ENCODE measurements around the gene TNIK. TPM values are rescaled to one million over a fixed set of nuclear protein-coding genes. Genes with fewer than 3 reads are reported as not detected.
A peak's percentile ranks its signal among the peaks of the same experiment; 100 is the strongest.

TNIK gene
- total and polyA plus RNA-seq, 2 of the 13 experiments (the other 11 are each of a cell fraction or from before 2014, with no cell fraction given) = 0.15 to 0.22 TPM

DNA sequence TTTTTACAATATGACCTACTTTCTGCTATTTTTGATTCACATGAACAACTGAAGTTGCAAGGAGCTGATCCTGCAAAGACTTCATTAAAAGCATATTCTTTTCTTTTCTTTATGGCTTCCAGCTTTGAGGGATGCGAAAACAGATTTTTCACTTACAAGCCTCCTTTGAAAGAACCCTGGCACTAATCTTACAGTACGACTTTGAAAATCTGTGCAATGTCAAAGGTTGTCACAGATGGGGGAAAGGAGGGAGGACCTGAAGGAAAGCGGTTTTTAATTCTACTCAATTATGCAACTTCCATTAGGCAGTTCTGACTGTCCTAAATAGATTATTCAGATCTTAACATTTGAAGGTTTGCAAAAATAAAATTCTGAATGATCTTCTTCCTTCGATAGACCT is 130.5 kb downstream of the TNIK start (continued):
- TF ChIP-seq, protein P1, sequence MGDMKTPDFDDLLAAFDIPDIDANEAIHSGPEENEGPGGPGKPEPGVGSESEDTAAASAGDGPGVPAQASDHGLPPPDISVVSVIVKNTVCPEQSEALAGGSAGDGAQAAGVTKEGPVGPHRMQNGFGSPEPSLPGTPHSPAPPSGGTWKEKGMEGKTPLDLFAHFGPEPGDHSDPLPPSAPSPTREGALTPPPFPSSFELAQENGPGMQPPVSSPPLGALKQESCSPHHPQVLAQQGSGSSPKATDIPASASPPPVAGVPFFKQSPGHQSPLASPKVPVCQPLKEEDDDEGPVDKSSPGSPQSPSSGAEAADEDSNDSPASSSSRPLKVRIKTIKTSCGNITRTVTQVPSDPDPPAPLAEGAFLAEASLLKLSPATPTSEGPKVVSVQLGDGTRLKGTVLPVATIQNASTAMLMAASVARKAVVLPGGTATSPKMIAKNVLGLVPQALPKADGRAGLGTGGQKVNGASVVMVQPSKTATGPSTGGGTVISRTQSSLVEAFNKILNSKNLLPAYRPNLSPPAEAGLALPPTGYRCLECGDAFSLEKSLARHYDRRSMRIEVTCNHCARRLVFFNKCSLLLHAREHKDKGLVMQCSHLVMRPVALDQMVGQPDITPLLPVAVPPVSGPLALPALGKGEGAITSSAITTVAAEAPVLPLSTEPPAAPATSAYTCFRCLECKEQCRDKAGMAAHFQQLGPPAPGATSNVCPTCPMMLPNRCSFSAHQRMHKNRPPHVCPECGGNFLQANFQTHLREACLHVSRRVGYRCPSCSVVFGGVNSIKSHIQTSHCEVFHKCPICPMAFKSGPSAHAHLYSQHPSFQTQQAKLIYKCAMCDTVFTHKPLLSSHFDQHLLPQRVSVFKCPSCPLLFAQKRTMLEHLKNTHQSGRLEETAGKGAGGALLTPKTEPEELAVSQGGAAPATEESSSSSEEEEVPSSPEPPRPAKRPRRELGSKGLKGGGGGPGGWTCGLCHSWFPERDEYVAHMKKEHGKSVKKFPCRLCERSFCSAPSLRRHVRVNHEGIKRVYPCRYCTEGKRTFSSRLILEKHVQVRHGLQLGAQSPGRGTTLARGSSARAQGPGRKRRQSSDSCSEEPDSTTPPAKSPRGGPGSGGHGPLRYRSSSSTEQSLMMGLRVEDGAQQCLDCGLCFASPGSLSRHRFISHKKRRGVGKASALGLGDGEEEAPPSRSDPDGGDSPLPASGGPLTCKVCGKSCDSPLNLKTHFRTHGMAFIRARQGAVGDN (CRISPR knock-in tag; IDR thresholded peaks at IDR 0.05) = no peak

DNA sequence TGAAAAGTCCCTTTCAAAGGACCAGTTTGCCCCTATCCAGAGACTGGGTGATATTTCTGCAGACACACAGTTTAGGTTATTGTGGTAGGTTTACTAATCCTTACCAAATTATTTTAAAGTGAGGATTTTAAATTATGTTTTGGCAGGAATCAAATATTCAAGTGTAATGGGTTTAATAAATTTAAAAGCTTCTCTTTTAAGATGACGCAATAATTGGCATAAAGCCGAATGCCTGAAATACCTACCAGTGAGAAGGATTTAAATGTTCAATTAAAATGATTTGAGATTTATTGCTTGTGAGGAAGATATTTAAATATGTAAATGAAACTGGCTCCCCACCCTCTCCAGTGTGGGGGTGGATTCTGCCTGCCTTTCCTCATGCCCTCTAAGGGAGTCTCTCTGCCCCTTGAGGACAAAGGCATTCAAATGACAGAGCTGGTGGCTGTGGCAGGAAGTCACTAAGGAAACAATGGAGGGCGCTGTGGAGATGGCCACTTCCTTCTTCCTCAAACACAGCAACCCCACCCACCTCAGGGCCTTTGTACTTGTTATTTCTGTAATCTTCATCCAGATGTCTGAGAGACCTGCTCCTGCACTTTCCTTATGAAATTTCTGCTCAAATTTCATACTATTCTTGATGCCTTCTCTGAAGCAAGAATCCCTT is 131.7 kb downstream of the TNIK start:
- Histone ChIP-seq H3K9ac (ENCODE audit: insufficient read depth, low read depth, low read length) (no peak overlapping the region), H3K27me3 (ENCODE audit: control insufficient read depth in 1 of 2, insufficient read depth in 2 of 2, low read length in 2 of 2) (no peaks in the 10 kb centered on the region; a peak in 1 of 5 replicates), H3K4me3 (replicated peaks in 1 of 3; ENCODE audit: insufficient read depth in 1 of 3, low read depth in 2 of 3, low read length in 3 of 3) (no peak overlapping the region), H3K4me2 (ENCODE audit: low read depth, low read length) (no peak overlapping the region), H3K36me3 (replicated peaks in 1 of 2; ENCODE audit: control insufficient read depth in 1 of 2, insufficient read depth in 2 of 2, low read length in 2 of 2) (no peaks in the 10 kb centered on the region), H3K9me3 (ENCODE audit: low read length) (no peaks in the 10 kb centered on the region), H3K79me2 (ENCODE audit: insufficient read depth, low read length) (no peaks in the 10 kb centered on the region), H4K20me1 (ENCODE audit: insufficient read depth, low read length) (no peaks in the 10 kb centered on the region), H3K4me1 (ENCODE audit: insufficient read depth, low read length) (no peaks in the 10 kb centered on the region), H2AFZ (ENCODE audit: low read length) (no peak overlapping the region), H3K27ac (ENCODE audit: extremely low read length, insufficient read depth, low read length) (no peak overlapping the region)
- DNase-seq (ENCODE audit: low spot score) (peak; percentile 4), ATAC-seq (peak; percentile 41; the same call in 1 of the 3 replicates), FAIRE-seq (no peak)
- intact Hi-C loops (cut with micrococcal nuclease; ENCODE audit: unreplicated experiment) = no loop called here
- WGBS (ENCODE audit: low lambda C conversion rate) = 70% methylated on average over 3 of the region's 3 CpGs
- in situ Hi-C loops (cut with HindIII; ENCODE audit: extremely low pct_ligation_motif_present, low pct_unique_long_range_greater_than_20kb) = no loop called here
- TF ChIP-seq GABPB1 (CRISPR knock-in tag; IDR thresholded peaks at IDR 0.05) = no peak
- TF ChIP-seq NFKB2 (CRISPR knock-in tag; IDR thresholded peaks at IDR 0.05; ENCODE audit: borderline replicate concordance) = no peak
- TF ChIP-seq ZNF644 (CRISPR knock-in tag; IDR thresholded peaks at IDR 0.05; ENCODE audit: low read depth) = no peak
- TF ChIP-seq, protein P2, sequence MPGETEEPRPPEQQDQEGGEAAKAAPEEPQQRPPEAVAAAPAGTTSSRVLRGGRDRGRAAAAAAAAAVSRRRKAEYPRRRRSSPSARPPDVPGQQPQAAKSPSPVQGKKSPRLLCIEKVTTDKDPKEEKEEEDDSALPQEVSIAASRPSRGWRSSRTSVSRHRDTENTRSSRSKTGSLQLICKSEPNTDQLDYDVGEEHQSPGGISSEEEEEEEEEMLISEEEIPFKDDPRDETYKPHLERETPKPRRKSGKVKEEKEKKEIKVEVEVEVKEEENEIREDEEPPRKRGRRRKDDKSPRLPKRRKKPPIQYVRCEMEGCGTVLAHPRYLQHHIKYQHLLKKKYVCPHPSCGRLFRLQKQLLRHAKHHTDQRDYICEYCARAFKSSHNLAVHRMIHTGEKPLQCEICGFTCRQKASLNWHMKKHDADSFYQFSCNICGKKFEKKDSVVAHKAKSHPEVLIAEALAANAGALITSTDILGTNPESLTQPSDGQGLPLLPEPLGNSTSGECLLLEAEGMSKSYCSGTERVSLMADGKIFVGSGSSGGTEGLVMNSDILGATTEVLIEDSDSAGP (CRISPR knock-in tag; IDR thresholded peaks at IDR 0.05; ENCODE audit: borderline replicate concordance) = no peak
- 0 out of 2 replicates have a peak, but pooled peaks have one; percentile 8 for TF ChIP-seq CEBPG (CRISPR knock-in tag; IDR thresholded peaks at IDR 0.05)
- peak; percentile 13; the same call in 1 of the 2 replicates for TF ChIP-seq CTCF (CRISPR knock-in tag; IDR thresholded peaks at IDR 0.05)
- TF ChIP-seq GABPA (IDR thresholded peaks at IDR 0.05; ENCODE audit: low read depth, low read length) = no peak
- peak; percentile 45 for TF ChIP-seq GABPA (CRISPR knock-in tag; IDR thresholded peaks at IDR 0.05; ENCODE audit: low read depth)
- TF ChIP-seq ZNF18 (CRISPR knock-in tag; IDR thresholded peaks at IDR 0.05; ENCODE audit: insufficient replicate concordance) = no peak
- peak; percentile 81 for TF ChIP-seq CEBPB (IDR thresholded peaks at IDR 0.05; ENCODE audit: borderline replicate concordance, low read depth, low read length)
- POLR2A ChIA-PET = no interaction called here
- no TSS peak for BruUV-seq (replicated peaks)
- CTCF ChIA-PET (ENCODE audit: low intra/inter-chr PET ratio, low total read pairs) = no interaction called here

All from HepG2 (cell line).